ENCODE results near the gene FGF6. TPM values are rescaled to one million over a fixed set of nuclear protein-coding genes. Genes with fewer than 3 reads are reported as not detected.

Gene FGF6
- total and polyA plus RNA-seq, 2 experiments from 2014 or later, result not detected

DNA sequence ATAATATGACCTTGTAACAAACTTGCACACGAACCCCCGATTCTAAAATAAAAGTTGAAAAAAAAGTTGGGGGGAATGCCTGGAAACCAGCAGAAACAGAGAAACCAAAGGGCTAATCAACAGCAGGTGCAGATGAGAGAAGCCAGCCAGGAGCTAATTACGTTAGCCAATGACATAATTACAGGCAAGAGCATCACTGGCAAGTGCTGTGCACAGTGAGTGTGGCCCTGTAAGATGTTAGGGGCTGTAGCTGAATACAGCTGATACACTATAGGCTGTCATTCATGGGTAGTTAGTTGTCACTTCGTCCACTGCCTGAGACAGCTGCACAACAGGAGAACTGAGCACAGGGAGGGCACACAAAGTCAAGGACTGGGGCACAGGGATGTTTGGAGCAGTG, 58.8 kb downstream of the FGF6 start:
- no peak overlapping the region for H3K4me3 ChIP-seq
- H3K36me3 ChIP-seq (ENCODE audit: insufficient read depth), result no peaks in the 10 kb centered on the region
- ATAC-seq (no peak), DNase-seq (ENCODE audit: low spot score) (no peak)
- no peaks in the 10 kb centered on the region for H3K79me2 ChIP-seq (replicated peaks; ENCODE audit: insufficient read depth)
- TF ChIP-seq EZH2 (IDR thresholded peaks at IDR 0.05; ENCODE audit: low read depth, unreplicated experiment) (no peak), STAT1 (IDR thresholded peaks at IDR 0.05; ENCODE audit: unreplicated experiment) (no peak), NANOG (IDR thresholded peaks at IDR 0.05; ENCODE audit: borderline replicate concordance) (no peak), REST (IDR thresholded peaks at IDR 0.05; ENCODE audit: unreplicated experiment) (no peak), CREB1 (CRISPR knock-in tag; IDR thresholded peaks at IDR 0.05; ENCODE audit: low read depth) (no peak), CTCF (conservative IDR thresholded peaks at IDR 0.05; ENCODE audit: low read depth in 2 of 2) (no peak), ZNF114 (CRISPR knock-in tag; IDR thresholded peaks at IDR 0.05) (no peak), POLR2AphosphoS5 (IDR thresholded peaks at IDR 0.05; ENCODE audit: low read depth) (no peak), EZH2phosphoT487 (IDR thresholded peaks at IDR 0.05; ENCODE audit: unreplicated experiment) (no peak), ZNF462 (CRISPR knock-in tag; IDR thresholded peaks at IDR 0.05) (no peak), JUNB (IDR thresholded peaks at IDR 0.05; ENCODE audit: unreplicated experiment) (no peak), ZNF331 (CRISPR knock-in tag; IDR thresholded peaks at IDR 0.05; ENCODE audit: low read depth) (no peak)
- TF ChIP-seq, protein P1, sequence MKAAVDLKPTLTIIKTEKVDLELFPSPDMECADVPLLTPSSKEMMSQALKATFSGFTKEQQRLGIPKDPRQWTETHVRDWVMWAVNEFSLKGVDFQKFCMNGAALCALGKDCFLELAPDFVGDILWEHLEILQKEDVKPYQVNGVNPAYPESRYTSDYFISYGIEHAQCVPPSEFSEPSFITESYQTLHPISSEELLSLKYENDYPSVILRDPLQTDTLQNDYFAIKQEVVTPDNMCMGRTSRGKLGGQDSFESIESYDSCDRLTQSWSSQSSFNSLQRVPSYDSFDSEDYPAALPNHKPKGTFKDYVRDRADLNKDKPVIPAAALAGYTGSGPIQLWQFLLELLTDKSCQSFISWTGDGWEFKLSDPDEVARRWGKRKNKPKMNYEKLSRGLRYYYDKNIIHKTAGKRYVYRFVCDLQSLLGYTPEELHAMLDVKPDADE (IDR thresholded peaks at IDR 0.05), result no peak
- no peaks in the 10 kb centered on the region for H3K36me3 Mint-ChIP-seq (ENCODE audit: low read depth)
- no peaks in the 10 kb centered on the region for H3K4me1 ChIP-seq (ENCODE audit: insufficient read depth)
- H3K27ac ChIP-seq (ENCODE audit: low read depth), result no peak overlapping the region
- H3K27me3 Mint-ChIP-seq (ENCODE audit: insufficient read depth, low read depth, poor library complexity), result peaks cover 5% of the 10 kb centered on the region
- no peaks in the 10 kb centered on the region for H4K20me1 ChIP-seq (replicated peaks; ENCODE audit: insufficient read depth)
- no peak overlapping the region for H3K4me2 ChIP-seq
- H3K27me3 ChIP-seq (ENCODE audit: insufficient read depth), result no peaks in the 10 kb centered on the region
- no peak overlapping the region for H3K4me3 Mint-ChIP-seq
- H3K9me2 ChIP-seq (ENCODE audit: insufficient read depth), result 0 out of 2 replicates have a peak, but pooled peaks cover 3% of the 10 kb centered on the region
- no peak overlapping the region for H2AFZ ChIP-seq
- H3K9me3 Mint-ChIP-seq, result no peaks in the 10 kb centered on the region
- H3F3A ChIP-seq (replicated peaks; ENCODE audit: low read depth), result no peaks in the 10 kb centered on the region
- H3K4me1 Mint-ChIP-seq, result no peaks in the 10 kb centered on the region; the same call in 2 of the 3 replicates
- H3K27ac Mint-ChIP-seq, result no peak overlapping the region

Data from GM23338 (cell line).